Parietal lobe (tissue), 2 donors: ENCODE results near the gene LAX1. TPM values are rescaled to one million over a fixed set of nuclear protein-coding genes. Genes with fewer than 3 reads are reported as not detected.

Experiments used
- small RNA-seq: library from RNA; depleted of rRNA; stranded (forward); fragments of <200 nt; gene quantifications from one replicate; pipeline ENCODE3, GENCODE V24; 2014; ENCODE audit warnings: low replicate concordance
- total RNA-seq: library from RNA; depleted of rRNA; stranded (reverse); fragments of >200 nt; gene quantifications from one replicate; pipeline ENCODE4 v1.2.3, GENCODE V29; 2014

LAX1 gene, protein sequence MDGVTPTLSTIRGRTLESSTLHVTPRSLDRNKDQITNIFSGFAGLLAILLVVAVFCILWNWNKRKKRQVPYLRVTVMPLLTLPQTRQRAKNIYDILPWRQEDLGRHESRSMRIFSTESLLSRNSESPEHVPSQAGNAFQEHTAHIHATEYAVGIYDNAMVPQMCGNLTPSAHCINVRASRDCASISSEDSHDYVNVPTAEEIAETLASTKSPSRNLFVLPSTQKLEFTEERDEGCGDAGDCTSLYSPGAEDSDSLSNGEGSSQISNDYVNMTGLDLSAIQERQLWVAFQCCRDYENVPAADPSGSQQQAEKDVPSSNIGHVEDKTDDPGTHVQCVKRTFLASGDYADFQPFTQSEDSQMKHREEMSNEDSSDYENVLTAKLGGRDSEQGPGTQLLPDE
- total RNA-seq: not detected

DNA sequence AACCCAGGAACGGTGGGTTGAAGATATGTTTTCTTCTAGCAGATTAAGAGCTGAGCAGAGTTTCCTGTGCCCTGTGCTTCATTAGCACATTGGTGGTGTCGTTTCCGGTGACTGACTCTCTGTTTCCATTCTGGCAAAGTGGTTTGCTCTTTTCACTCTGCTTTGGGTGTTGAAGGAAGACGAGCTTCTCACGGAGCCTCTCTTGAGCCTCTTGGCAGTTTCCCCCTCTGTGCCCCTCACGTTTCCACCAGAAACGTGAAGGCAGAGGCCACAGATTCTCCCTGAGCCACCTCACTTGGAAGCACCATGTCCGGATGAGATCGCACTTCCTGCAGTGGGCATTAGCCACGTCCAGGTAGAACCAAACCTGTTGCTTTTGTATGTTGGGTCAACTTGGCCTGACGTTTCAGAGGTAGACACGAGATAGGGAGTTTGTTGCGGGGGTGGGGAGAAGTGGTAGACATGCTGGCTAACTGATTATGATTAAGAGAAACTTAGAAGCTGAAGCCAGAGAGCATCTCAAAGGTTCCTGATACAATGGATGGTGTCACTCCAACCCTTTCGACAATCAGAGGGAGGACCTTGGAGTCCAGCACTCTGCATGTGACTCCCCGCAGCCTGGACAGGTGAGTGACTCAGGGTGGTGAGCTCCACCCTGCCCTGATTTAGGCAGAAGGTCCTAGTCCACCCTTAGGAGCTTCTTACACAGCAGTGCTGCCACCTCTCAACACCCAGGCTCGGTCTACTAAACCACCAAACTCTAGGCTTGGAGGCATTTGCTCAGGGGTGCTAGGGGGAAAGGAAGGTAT, at the start of gene LAX1:
LAX1 (plus strand) TSS at position 155 of the 809 bp plus-strand sequence; CDS start at position 538, 383 bp downstream.

DNA sequence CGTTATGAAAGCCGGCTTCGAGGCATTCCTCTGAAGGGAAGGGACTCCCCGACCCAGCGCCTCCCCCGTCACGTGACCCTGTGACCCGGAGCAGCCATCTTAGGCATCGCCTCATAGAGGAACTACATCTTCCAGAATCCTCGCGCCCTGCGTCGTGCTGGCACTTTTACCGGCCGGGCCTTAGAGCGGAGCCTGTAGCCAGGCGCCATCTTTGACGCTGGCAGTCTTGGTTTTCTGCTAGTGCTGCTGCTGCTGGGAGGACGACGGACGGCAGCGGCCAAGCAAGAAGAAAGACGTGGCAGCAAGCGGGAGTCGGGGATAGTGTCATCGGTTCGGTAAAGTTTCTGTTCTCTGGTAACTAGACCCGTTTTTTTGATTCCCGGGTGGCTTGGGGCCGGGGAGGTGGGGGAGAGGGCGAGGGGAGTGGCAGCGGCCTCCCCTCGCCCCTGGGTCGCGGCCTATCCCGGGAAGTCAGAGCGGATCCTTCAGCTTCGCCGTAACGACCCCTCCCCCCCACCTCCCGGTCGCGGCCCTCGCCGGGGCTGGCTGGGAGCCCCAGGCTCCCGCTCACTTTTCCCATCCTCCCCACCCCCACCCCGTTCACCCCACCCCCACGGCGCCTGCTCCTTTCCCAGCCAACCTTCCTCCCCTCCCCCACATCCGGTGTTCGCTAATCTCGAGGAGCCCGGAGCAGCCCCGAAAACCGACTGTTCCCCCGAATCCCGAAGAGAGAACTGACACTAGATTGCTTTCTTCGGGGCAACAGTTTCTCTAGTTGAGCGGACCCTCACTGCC, 30.7 kb downstream of the LAX1 start, which contains the start of the genes ZBED6 and ZC3H11A:
ZBED6 (plus strand) TSS at position 183 of the 795 bp plus-strand sequence. CDS start 1,900 bp downstream, outside the sequence.
ZC3H11A (plus strand) TSS at position 183 of the 795 bp plus-strand sequence. CDS start 21,448 bp downstream, outside the sequence.

Small RNA genes within 50 kb of the gene (small RNA-seq; reads per million reads assigned to genes)
- gene SNORA77: 705 reads per million, percentile 98 among the genes with 10 or more reads in this experiment
- 0.21 reads per million for gene ZC3H11A

Other genes with a start within 250 kb of the LAX1 start
- gene ATP2B4, start 138.4 kb upstream of the LAX1 start, total RNA-seq: 63.2 TPM
- gene ZBED6, start 30.4 kb downstream of the LAX1 start, total RNA-seq: 22.8 TPM
- 124 TPM for gene ZC3H11A, start 30.4 kb downstream of the LAX1 start, total RNA-seq
- gene SNRPE, start 96.4 kb downstream of the LAX1 start, total RNA-seq: 61.0 TPM